ENCODE measurements around the gene POLR1A. TPM values are rescaled to one million over a fixed set of nuclear protein-coding genes. Genes with fewer than 3 reads are reported as not detected.
A peak's percentile ranks its signal among the peaks of the same experiment; 100 is the strongest.

POLR1A gene
- total and polyA plus RNA-seq, 9 donors = 4.7 to 43.9 (median 23.1) TPM

- H3K4me3 ChIP-seq = no peak overlapping the region
- no peak overlapping the region for H3K27ac ChIP-seq
- no peaks in the 10 kb centered on the region for H3K27me3 ChIP-seq
- intact Hi-C loops (cut with DNase I) = no loop called here
- TF ChIP-seq POLR2A (IDR thresholded peaks at IDR 0.05) (no peak), CTCF (IDR thresholded peaks at IDR 0.05) (no peak), EP300 (IDR thresholded peaks at IDR 0.05) (no peak)
- WGBS, 3 donors = 82 to 90% (median 86%) methylated on average over 12 of the region's 12 CpGs
- peak in 1 of 5 donors; percentile 33 for DNase-seq
- peaks cover 6% of the 10 kb centered on the region for H3K4me1 ChIP-seq (ENCODE audit: insufficient read depth)
- H3K9me3 ChIP-seq = no peaks in the 10 kb centered on the region
- no peaks in the 10 kb centered on the region for H3K36me3 ChIP-seq
Measured at GRCh38 chr2:86021396-86022378, 84.0 kb downstream of the POLR1A start.

GRCh38 chr2:86020984-86021383 lies 84.7 kb downstream of the POLR1A start:
- peaks cover 6% of the 10 kb centered on the region for H3K4me1 ChIP-seq (ENCODE audit: insufficient read depth)
- no peak overlapping the region for H3K27ac ChIP-seq
- H3K27me3 ChIP-seq = no peaks in the 10 kb centered on the region
- intact Hi-C loops (cut with DNase I) = no loop called here
- TF ChIP-seq EP300 (IDR thresholded peaks at IDR 0.05) (no peak), POLR2A (IDR thresholded peaks at IDR 0.05) (no peak), CTCF (IDR thresholded peaks at IDR 0.05) (no peak)
- H3K9me3 ChIP-seq = no peaks in the 10 kb centered on the region
- H3K4me3 ChIP-seq = no peak overlapping the region
- DNase-seq = peak in 2 of 5 donors; percentile 46 to 47
- H3K36me3 ChIP-seq = no peaks in the 10 kb centered on the region
- WGBS, 3 donors = 17 to 29% (median 24%) methylated on average over 7 of the region's 7 CpGs

GRCh38 chr2:86019121-86019520 lies 86.6 kb downstream of the POLR1A start:
- 57 to 78% (median 68%) methylated on average over 5 of the region's 5 CpGs for WGBS, 3 donors

More at GRCh38 chr2:86019121-86019520, 86.6 kb downstream of the POLR1A start:
- no peaks in the 10 kb centered on the region for H3K36me3 ChIP-seq
- DNase-seq = no peak
- H3K4me3 ChIP-seq = no peak overlapping the region
- no peaks in the 10 kb centered on the region for H3K27me3 ChIP-seq
- TF ChIP-seq EP300 (IDR thresholded peaks at IDR 0.05) = no peak
- no peak for TF ChIP-seq CTCF (IDR thresholded peaks at IDR 0.05)
- TF ChIP-seq POLR2A (IDR thresholded peaks at IDR 0.05) = no peak
- H3K27ac ChIP-seq = no peak overlapping the region
- intact Hi-C loops (cut with DNase I) = no loop called here
- no peaks in the 10 kb centered on the region for H3K9me3 ChIP-seq
- peaks cover 6% of the 10 kb centered on the region for H3K4me1 ChIP-seq (ENCODE audit: insufficient read depth)
